NCI-H146 treated with DMSO at 0.1 percent for 48 hours (cell line): ENCODE data around the gene INPP5A.
"Not testable (repeated sequence)": the region's sequence is repeated elsewhere in the genome, so short reads cannot be mapped to it uniquely, and the experiment has no call there.

Source experiments
- DNase-seq: peaks from one replicate; lab custom pipeline; 2025; ENCODE audit not compliant: unreplicated experiment; lab: John Stamatoyannopoulos, UW

The INPP5A gene

DNA sequence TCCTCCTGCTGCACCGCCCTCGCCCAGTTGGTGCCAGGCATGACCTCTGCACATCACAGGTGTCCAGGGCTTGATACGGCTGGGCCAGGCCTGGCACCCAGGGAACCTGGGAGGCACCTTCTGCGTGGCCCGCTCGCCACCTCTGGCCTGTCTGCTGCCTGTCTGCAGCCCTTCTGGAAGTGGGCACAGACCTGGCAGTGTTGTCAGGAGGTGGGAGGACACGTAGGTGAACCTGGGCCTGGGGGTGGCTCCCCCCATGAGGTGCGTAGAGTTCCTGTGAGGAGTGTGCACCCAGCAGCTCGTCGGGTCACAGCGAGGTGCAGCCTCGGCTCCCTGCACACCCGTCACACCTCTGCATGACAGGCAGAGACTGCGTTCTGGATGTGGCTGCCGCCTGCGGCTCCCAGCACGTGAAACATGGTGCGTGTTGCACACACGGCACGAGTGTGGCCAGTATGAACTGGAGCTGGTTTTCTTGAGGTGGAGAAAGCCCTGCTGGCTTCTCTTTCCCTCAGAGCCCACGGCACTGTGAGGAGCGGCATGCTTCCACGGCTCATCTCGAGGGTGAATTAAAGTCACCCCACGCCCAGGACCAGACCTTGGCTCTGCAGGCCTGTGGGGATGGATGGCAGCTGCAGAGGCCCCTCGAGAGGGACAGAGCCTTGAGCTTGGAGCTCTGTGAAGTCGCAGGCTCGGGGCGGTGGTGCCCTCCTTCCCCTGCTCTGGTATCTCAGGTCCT lies 24.8 kb downstream of the INPP5A start:
- DNase-seq: no peak

DNA sequence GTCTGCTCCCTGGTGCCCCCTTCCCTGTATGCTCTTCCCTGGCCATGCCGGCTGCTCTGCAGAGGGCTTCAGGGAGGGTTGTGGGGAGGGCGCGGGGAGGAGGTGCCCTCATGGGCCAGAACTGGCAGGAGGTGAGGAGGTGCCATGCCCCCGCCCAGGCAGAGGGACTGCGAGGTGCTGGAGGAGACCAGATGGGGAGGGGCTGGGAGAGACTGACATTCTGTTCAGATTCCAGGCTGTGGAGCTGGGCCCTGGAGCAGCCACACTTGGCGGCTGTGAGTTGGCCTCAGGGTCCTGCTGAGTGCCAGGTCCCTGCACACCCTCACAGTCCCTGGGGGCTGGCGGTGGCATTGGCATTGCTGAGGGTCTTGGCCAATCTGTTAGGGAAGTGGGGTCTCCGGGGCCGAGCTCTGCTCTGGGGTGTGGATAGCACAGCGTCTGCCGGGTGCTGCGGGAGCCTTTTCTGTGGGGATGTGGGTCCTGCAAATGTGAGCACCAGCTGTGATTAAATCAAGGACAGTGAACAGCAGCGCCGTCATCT lies 25.4 kb downstream of the INPP5A start:
- DNase-seq: no peak

DNA sequence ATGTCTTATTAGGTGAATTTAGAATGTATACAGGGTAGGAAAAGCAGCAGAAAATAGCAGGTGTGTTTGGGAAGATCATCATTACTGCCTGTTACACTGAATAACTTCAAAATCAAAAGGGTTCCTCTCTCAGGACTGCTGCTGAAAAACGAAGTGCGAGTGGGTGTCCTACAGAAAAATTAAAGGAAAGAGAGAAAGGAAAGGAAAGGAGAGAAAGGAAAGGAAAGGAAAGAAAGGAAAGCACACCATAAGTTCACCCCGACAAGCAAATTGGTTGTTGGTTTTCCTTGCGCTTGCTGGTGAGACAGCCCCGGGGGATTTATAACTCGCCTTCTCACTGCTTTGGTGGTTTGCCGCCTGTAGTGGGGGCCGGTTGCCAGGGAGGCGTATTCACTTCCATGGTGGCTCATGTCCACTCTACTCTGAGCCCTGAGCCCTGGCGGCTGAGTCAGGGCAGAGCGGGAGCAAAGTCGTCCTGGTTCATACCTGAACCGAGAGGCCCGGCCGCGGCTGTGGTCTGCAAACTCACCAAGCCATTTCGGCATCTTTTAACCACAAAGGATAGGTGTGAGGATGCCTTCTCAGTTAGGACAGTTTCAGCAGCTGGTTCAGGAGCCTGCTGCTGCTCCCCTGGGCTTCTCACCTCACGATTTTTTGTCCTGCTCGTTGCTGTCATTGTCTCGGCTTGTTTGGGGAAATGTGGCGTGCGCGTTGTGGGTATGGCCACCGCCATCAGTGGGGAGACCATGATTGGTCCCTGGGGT lies 26.1 kb downstream of the INPP5A start:
- no peak for DNase-seq

DNA sequence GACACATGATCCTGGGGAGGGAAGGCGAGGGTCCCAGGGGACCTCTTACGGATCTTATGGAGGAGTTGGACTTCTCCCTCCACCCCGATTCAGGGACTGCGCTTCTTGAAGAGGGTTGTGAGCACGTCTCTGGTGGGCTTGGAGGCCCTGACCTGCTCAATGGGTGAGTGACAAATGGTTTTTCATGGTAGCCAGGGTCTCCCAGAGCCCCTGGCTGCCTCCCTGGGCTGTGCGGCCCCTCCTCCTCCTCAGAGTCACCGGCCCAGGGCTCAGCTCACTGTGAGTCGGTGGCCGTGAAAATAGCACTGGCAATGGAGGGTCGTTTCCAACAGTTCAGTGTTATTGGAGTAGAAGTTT lies 26.6 kb downstream of the INPP5A start:
- no peak for DNase-seq

DNA sequence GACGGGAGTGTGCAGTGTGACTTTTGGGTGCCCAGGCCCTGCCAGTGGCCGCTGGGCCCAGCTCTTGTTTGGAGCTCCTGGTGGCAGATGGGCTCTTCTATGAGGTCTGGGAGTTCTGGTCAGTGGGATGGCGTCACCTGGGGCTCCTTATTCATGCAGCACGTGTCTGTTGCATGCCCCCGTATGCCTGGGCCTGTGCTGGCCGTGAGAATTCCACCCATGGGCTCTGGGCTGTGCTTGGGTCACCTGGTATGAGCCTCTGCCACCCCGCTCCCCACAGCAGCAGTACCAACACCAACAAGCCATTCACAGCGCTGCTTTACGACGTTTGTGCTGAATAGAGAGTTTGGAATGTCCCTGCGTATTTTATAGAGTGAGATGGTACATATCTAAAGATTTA lies 27.1 kb downstream of the INPP5A start:
- DNase-seq: no peak

DNA sequence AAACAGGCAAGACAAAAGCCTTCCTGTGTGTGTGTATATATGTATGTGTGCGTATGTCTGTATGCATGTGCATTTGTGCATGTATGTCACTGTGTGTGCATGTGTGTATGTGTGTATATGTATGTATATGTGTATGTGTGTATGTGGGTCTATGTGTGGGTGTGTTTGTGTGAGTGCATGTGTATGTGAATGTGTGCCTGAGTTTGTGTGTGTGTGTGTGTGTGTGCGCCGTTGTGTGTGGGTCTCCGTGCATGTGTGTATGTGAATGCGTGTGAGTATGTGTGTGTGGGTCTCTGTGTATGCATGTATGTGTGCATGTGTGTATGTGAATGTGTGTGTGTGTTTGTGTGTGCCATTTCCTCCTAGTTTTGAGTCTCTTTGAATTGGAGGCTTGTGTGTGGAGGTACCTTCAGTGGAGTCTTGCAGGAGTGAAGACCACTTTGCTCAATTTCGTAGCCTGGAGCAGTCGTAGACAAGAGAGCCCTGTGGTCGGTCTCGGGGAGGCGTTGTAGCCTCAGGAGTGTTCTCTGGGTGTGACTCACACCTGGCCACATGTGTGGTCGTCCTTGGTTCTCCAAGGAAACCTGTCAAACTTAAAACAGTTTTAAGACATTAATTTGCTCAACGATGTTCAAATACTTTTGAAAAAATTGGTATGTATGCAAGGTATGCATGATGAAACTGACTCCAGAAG lies 28.1 kb downstream of the INPP5A start:
- DNase-seq: no peak

DNA sequence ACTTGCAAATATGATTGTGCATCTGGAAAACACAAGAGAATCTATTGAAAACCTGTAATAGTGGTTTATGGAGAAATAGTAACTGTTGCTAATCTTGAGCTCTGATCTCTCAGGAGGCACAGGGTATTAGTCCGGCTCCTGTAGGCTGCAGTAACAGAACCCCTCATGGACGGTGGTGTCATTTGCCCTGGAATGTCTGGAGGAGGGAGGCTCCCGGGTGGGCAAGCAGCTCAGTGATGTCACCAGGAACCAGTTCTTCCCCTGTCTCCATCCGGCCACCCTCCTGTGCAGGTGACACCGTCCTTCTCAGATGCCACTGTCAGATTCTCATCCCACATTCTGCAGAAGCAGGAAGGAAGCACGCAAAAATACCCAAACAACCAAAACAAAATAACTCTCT lies 29.3 kb downstream of the INPP5A start:
- DNase-seq: no peak

DNA sequence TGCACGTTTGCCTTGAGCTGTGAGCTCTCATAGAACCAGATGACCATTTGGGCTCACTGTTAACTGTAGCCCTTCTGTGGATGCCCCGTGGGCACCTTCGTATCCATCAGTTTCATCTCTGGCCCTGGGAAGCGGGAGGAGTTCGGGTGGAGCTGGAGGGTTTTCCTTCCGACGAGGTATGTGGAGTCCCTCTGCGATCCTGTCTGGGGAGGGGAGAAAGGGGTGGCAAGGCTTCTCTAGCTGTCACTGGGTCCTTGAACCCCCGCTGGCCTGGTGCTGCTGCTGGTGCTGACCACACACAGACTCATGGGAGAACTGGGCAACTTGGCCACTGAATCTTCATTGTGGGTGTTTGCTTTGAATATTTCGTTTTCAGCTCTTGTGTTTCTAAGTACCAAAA lies 32.7 kb downstream of the INPP5A start:
- DNase-seq: no peak

DNA sequence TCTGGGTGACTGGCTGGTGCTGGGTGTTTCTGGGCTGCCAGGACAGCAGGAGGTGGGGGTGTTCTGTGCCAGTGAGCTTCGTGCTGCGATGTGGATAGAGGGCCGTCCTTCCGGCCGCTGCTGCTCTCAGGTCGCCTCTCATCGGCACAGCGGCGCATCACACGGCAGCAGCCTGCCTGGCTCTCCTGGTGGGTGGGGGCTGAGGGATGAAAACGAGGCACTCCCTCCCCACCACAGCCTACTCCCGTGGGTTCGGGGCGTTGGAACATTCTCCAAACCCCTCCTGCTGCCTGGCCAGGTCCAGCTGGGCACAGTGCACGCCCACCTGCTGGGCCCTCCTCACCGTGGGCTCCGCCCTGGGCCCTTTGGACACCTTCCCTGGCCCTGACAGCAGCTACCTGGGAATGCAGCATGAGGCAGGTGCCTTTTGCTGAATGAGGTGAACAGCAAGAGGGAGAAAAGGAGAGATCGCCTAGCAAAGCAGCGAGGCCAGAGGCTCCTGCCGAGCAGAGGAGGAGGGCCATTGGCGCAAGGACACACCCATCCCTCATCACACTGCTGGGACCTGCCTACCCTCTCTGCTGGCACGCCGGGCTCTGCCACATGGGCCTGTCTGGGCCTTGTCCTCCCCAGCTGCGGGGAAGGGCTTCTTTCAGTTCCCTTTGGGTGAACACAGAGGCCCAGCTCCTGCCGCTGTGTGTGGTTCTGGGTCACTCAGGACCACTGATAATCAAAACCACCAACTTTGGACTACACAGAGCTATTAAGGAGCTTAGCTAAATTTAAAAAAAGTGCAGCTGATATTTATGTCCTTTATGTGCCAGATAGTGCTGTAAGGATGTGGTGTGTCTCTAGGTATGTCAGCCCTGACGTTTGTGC lies 33.4 kb downstream of the INPP5A start:
- no peak for DNase-seq

DNA sequence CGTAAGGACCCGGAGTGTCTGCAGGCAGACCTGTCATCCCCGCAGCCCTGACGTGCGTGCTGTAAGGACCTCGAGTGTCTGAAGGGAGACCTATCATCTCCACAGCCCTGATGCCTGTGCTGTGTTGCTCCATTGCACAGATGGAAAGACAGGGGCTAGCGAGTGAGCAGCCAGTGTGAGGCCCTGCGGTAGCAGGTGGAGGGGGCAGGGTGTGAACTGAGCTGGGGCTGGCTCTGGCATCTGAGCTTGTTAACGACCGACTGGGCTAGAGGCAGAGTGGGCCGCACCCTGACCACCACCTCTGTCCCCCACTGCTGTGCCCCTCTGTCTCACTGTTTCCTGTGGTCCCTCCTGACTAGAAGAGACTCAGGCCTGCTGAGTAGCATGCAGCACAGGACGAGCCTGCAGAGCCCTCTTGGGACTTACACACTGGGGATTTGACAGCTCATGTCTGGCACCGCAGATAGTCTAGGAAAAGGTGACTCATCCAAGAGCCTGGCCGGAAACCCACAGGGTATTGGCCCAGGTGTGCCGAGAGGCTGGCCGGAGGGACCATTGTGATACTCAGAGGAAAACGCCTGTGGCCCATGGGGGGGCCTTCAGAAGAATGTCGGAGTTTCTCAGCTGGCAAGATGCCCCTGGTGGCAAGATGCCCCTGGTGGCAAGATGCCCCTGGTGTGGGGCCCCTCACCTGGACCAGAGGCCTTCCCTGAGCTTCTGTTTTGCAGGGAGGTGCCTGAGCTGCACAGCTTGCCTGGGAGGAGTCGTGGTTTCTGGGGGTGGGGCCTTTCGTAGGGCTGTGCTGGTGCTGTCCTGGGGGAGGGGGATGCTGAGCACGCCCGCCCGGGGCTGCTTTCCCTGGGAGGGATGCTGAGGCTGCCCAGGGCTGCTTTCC lies 34.3 kb downstream of the INPP5A start:
- no peak for DNase-seq

DNA sequence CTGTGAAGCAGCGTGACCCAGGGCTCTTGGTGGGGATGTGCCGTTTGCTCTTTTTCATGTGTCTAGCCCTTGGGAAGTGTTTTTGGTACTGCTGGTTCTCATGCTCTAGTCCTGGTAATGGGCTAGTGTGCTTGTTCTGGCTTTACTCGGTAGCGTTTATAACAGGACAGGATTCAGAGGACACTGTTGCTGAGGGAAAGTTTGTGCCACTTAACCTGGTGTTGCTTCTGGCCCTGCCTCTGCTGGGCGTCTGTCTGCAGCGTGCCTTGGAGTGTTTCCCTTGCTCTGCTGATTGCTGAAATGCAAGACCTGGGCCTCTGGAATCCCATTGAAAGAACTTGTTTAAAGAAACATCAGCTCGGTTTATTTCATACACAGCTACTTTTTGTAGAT lies 35.0 kb downstream of the INPP5A start:
- no peak for DNase-seq

DNA sequence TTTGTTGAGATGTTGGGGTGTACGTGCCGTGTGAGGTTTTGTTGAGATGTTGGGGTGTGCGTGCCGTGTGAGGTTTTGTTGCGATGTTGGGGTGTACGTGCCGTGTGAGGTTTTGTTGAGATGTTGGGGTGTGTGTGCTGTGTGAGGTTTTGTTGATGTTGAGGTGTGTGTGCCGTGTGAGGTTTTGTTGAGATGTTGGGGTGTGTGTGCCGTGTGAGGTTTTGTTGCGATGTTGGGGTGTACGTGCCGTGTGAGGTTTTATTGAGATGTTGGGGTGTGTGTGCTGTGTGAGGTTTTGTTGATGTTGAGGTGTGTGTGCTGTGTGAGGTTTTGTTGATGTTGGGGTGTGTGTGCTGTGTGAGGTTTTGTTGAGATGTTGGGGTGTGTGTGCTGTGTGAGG lies 35.4 kb downstream of the INPP5A start:
- DNase-seq: not testable (repeated sequence)

DNA sequence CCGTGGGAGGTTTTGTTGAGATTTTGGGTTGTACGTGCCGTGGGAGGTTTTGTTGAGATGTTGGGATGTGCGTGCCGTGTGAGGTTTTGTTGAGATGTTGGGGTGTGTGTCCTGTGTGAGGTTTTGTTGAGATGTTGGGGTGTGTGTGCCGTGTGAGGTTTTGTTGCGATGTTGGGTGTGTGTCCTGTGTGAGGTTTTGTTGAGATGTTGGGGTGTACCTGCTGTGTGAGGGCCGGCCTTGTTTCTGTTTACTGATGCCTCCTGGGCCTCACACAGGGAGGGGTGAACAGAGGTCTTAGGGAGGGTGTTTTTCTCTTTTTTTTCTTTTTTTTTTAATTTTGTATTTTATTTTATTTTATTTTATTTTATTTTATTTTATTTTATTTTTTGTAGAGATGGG lies 36.7 kb downstream of the INPP5A start:
- DNase-seq: no peak

DNA sequence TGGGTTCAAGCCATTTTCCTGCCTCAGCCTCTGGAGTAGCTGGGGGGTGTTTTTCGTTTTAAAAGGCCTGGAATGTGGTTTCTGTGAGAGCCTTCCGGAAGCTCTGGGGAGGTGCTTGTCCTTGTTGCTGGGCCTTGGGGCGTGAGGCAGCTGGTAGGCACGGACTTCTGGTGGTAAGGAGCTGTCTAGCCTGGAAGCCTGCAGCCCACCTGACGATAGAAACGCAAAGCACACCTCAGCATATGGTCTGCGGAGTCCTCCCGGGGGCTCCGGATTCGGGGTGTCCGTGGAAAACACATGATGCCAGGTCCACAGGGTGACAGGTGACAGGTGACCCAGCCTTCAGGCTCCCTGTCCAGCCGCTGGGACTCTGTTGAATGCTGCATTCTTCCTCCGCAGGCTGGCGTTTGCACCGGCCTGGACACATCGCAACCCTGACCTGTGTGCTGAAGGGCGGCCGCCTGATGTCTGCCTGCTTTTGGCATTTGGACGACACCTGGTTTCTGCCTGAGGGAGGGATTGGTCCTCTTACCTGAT lies 37.3 kb downstream of the INPP5A start:
- DNase-seq: no peak

DNA sequence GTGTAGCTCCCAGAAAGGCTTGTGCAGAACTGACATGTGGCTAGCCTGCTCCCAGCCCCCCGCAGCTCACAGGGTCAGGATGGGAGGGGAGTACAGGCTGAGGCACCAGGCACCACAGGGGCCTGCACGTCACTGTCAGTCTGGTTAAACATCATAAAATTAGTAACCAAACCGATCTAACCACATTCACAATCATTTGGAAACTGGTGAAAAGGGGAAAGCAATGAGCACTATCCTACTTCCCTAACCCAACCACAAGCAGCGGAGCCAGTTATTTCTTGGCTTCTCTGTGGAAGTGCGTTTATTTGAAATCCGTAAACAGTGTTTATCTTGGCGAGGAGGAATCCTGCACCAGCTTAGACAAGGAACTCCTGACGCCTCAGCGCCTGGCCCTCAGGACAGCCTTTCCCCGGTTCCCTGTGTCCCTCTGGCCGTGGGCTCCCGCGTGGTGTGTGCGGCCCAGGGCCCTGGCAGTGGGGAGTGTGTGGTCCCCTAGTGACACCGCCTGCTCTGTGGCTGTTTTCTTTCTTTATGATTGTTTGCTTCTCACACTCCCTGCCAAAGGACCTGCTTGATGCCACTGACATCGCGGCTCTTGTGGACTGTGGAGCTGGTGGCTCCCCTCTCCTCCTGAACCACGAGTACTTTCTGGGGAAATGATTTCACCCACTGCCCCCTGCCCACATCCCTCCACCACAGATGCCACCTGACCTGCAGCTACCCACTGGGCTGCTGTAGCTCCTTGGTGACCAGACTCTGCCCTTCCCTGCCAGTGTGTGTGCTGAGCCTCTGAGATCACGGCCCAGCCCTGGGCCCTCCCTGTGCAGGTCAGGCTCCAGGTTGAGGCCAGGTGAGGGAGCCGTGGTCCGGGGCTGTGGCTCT lies 38.0 kb downstream of the INPP5A start:
- no peak for DNase-seq

DNA sequence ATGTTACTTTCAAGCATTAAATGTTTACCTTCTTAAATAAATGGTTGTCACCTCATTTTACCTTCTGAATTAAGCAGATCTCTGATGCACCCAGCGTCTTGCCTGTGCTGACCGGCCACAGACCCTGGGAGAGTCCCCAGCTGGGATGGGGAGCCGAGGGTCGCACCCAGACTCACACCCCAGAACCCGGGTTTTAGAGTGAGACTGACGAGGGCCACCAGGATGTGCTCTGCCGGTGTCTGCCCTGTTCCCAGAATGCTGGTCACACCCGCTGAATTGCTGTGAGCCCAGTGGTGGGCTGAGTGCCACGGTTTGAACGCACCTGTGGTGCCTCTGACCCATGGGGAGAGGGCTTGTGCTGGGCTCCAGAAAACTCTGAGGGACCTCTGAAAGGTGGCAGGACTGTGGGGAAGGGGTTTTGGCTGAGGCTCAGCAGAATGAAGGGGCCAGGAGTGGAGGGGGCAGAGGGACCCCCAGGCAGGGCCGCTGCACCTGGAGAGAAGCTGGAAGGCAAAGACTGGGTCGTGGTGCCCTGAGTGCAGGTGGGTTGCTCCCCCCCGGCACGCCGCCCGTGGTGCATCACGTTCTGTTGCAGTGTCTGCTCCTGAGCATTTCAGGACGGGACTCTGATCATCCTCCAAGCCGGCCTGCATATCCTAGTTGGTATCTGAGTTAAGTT lies 39.2 kb downstream of the INPP5A start:
- DNase-seq: no peak

DNA sequence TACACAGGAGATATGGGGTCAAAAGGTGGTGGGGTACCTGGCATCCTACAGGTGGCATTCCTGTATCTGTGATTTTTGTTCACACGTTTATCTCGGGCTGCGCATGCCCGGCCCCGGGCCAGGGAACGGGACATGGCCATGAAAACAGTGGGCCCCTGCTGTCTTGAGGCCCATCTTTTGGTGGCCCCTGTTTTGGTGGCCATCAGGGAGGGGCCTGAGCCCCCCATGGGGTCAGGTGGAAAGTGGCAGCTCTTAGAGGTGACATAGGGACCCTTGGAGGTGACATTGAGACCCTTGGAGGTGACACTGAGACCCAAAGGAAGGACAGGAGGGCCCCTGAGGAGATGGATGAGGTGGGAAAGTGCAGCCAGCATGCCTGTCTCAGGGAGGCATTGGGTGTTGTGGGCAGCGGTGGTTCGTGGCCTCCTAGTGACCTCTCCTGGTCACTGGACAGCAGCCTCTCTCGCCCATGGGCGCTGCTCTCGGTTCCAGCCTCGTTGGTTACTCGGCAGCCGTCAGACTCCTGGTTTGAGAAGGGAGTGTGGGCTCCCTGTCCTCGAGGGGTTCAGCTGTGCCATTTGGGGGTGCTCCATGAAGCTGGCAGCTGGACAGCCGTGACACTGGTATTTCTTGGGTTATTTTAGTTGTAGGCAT lies 39.9 kb downstream of the INPP5A start:
- DNase-seq: no peak
